Hindlimb muscle (tissue), 1 donor: ENCODE results near the gene PMPCA. TPM values are rescaled to one million over a fixed set of nuclear protein-coding genes. Genes with fewer than 3 reads are reported as not detected.
A peak's percentile ranks its signal among the peaks of the same experiment; 100 is the strongest.
"Not testable (repeated sequence)": the region's sequence is repeated elsewhere in the genome, so short reads cannot be mapped to it uniquely, and the experiment has no call there.

Experiments
- DNase-seq: peaks from one replicate; pipeline ENCODE4 v3.0.0-alpha.2; 2013
- polyA plus RNA-seq: library from polyadenylated mRNA; unstranded; fragments of 120-200 nt; gene quantifications from one replicate; pipeline ENCODE4 v1.2.1, GENCODE V29; 2013; ENCODE audit not compliant: insufficient read length

Gene PMPCA
- polyA plus RNA-seq, 1 donor: 39.9 TPM

DNA sequence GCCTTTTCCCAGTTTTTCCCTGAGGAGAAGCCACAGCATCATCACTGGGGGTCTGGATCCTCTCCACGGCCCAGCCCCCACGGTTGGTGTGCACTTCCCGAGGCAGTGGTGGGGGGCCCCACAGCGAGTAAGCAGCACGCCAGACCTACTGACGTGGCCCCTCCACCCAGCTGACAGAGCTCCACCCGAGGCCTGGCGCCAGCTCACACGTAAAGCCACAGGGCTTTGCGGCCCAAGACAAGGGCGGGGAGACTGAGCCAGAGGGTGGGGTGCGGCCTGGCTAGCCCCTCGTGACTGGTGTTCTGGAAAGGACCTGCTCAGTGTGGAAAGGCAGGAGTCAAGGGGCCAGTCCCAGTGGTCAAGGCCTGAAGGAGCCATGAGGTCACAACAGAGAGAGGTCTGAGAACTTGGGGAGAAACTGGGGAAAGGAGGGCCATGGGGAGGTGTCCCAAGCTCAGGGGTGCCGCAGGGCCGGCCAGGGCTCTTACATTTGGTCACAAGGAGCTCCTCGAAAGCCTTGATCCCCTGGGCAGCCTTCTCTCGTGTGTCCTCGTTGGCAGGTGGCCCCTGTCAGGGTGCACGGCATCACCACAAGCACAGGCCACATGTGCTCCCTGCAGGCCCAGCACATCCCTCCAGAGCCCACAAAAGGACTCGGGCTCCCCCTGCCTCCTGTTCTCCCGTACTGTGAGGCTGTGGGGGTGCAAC, 16.0 kb upstream of the PMPCA start:
- DNase-seq: no peak

DNA sequence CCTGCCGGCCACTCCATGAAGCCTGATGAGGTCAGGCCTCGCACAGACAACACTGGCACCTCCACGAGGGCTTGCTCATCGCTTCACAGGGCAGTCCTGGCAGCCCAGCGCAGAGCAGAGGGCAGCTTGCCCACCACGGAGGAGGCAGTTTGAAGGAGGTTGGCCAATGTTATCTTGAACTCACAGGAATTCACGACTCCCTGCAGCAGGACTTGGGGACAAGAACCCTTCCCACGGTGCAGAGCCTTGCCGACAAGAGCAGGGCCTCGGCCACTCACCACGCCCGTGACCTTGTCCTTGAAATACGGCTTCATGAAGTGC, 15.5 kb upstream of the PMPCA start:
- no peak for DNase-seq

GRCh38 chr9:136395345-136396218, 14.9 kb upstream of the PMPCA start:
- no peak for DNase-seq

GRCh38 chr9:136396219-136396515, 14.3 kb upstream of the PMPCA start:
- DNase-seq: no peak

DNA sequence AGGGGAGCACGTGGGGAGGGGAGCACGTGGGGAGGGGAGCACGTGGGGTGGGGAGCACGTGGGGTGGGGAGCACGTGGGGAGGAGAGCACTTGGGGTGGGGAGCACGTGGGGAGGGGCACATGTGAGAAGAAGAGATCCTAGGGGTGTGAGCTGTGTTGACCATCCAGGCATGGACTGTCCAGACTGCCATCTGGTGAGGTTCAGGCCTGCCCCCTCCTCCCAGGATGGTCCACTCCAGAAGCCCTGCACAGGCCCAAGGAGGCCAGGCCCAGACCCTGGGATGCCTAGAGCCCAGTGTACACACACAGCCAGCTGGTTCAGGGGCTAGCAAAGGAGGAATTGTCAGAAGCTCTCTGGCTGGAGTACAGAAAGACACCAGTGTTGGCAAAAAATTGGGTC, 12.8 kb upstream of the PMPCA start:
- no peak for DNase-seq

- no peak for DNase-seq
Observed at GRCh38 chr9:136398286-136398685, 12.2 kb upstream of the PMPCA start.

- no peak for DNase-seq
Observed at GRCh38 chr9:136399176-136400037, 11.1 kb upstream of the PMPCA start.

DNA sequence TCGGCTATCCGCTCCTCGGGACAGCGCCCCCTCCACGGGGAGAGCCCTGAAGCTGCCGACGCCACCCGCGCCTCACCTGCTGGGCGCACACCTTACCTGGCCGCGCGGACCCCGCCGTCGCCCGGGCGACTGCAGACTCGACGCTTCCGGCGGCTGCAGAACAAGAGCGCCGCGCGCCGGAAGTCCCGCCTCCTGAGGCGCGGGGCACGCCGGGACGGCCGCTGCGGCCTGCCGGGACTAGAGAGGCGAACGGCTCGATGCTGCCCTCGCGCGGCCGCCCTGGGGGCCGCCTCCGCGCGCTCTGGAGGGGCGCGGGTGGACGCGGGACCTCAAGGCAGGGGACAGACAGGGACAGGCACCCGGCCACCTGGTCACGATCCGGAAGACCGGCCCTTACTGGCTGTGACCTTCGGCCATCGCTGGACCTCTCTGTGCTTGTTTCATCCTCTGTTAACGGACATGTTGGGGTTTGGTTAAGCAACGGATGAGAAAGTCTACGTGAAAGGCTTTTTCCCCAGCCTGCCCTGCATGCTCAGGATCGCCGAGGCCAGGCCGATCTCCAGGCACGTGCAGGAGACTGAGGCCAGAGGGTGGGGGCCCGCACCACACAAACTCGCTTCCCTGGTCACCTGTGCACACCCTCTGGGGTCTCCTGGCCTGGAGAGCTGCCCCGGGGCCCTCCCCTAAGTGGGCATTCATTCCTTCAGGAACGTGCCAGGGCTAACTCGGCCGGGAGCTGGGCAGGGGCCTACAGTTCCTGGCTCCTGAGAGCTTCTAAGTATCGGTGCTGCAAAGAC, 10.2 kb upstream of the PMPCA start, which contains the start of gene SNAPC4:
SNAPC4 (minus strand) TSS at position 133 of the 797 bp plus-strand sequence. CDS start 1,742 bp downstream, outside the sequence.
- DNase-seq: peak; percentile 91

GRCh38 chr9:136401173-136401922, 9.1 kb upstream of the PMPCA start:
- no peak for DNase-seq

DNA sequence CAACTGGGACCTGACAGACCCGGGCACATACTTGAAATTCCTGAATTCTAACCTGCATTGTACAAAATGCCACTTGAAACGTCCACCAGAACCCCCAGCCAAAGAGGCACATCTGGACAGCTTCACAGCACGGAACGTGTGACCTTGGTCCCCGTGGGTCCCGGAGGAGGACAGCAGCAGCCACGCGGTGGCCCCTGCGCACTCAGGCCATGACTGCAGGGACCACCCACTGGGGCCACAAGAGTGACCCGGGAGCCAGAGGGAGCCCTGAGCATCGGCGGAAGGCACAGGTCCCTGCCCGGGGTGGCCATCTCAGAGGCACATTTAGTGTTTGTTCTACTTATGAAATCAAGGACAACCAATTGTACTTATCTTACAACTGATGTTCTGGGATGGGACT, 8.4 kb upstream of the PMPCA start:
- DNase-seq: no peak

- DNase-seq: no peak
Observed at GRCh38 chr9:136403538-136403914, 6.9 kb upstream of the PMPCA start.

- DNase-seq: no peak
Observed at GRCh38 chr9:136403915-136404800, 6.3 kb upstream of the PMPCA start.

GRCh38 chr9:136404801-136405136, 5.7 kb upstream of the PMPCA start:
- DNase-seq: no peak

DNA sequence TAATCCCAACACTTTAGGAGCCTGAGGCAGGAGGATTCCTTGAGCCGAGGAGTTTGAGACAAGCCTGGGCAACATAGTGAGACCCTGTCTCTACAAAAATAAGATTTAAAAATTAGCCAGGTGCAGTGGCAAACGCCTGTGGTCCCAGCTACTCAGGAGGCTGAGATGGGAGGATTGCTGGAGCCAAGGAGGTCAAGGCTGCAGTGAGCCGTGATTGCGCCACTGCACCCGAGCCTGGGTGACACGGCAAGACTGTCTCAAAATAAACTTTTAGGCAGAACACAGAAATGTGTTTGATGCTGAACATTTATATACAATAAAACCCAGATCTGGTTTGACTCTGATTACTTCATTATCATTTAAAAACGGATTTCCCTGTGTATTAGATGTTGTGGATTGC, 5.0 kb upstream of the PMPCA start:
- DNase-seq: no peak

- not testable (repeated sequence) for DNase-seq
Observed at GRCh38 chr9:136405904-136406303, 4.6 kb upstream of the PMPCA start.

DNA sequence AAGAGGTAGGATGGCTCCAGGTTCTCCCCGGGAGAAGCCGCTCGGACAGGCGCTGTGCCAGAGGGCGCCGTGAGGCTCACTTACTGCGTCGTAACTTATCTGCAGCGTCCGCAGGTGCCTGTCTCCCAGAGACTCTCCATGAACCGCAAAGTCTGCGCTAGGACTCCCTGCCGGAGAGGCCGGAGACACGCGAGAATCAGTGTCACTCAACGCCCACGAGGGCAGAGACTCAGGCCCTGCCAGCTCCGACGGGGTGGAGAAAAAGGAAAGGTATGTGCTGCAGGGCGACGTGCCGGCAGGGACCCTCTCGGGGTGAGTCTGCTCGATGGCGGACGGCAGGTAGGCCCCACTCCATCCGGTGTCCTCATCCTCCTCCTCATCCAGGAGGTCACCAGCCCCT, 3.4 kb upstream of the PMPCA start:
- DNase-seq: not testable (repeated sequence)

DNA sequence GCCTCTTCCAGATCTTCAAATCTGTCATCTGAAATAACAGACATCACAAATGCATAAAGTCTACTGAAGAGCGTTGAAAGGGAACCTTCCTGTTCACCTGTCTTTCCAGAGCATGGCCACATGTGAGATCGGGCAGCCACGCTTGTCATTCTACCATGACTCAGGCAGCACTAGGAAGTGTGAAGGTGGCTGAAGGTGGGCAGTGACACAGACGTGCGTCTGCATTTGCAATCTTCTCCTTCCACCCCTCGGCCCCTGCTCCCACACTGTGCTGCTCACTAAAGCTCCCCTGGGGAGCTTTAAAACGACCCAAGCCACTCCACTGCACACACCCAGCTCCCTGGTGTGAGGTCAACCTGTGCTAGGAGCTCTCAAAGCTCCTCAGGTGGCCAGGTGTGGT, 2.5 kb upstream of the PMPCA start:
- no peak for DNase-seq

- DNase-seq: no peak
Observed at GRCh38 chr9:136409557-136410455, 652 bp upstream of the PMPCA start.

DNA sequence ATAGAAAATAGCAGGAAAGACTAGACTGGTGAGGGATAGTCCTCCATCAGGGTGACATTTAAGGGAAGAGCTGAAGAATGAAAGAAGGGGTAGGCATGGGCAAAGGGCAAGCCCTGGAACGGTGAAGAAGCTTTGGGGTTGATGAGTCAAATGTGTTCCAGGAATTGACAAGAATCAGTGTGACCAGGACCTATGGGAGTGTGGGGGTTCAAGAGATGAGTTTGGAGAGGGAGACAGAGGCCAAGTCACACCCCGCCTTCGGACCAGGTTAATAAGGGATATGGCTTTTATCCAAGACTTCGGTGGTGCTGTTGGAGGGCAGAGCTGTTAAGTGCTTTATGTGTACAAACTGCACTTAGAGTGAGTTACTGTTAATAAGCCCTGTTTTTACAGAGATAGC, 920 bp downstream of the PMPCA start:
- DNase-seq: no peak

GRCh38 chr9:136412962-136413361, 2.5 kb downstream of the PMPCA start:
- no peak for DNase-seq
